DND-41 (cell line): Measurements from ENCODE around the gene PTPRK.

ENCODE experiments used
- EZH2 ChIP-seq: IDR thresholded peaks from 3 replicates; pipeline ENCODE4 v1.6.1; 2012; ENCODE audit warnings: borderline replicate concordance, low read depth, mild to moderate bottlenecking, moderate library complexity, low read length, inconsistent platforms; ENCODE audit not compliant: severe bottlenecking
- TF ChIP-seq, protein P1 (sequence below): IDR thresholded peaks from 2 replicates; pipeline ENCODE4 v1.5.1; 2012; ENCODE audit warnings: borderline replicate concordance, low read length, moderate library complexity, mild to moderate bottlenecking; ENCODE audit not compliant: poor library complexity, severe bottlenecking; ENCODE audit errors: extremely low read depth

DNA sequence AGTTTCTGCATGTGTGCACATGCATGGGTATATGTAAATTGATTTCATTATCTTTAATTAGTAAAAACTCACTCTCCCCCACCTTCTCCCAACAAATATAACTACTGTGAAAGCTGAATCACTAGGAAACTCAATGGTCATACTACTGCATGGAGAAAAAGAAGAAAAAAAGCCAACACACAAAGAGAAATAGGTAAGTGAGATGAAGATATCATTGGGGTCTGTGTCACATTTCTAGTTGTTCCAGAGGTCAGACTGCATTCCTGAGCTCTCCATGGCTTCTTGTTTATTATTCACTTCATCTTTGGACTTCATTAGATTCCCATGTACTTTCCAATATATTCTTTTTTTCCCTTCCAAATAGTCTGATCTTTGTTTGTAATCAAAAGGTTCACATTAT lies 98.2 kb downstream of the PTPRK start:
- TF ChIP-seq, protein P1, sequence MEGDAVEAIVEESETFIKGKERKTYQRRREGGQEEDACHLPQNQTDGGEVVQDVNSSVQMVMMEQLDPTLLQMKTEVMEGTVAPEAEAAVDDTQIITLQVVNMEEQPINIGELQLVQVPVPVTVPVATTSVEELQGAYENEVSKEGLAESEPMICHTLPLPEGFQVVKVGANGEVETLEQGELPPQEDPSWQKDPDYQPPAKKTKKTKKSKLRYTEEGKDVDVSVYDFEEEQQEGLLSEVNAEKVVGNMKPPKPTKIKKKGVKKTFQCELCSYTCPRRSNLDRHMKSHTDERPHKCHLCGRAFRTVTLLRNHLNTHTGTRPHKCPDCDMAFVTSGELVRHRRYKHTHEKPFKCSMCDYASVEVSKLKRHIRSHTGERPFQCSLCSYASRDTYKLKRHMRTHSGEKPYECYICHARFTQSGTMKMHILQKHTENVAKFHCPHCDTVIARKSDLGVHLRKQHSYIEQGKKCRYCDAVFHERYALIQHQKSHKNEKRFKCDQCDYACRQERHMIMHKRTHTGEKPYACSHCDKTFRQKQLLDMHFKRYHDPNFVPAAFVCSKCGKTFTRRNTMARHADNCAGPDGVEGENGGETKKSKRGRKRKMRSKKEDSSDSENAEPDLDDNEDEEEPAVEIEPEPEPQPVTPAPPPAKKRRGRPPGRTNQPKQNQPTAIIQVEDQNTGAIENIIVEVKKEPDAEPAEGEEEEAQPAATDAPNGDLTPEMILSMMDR: no peak
- TF ChIP-seq EZH2: no peak
